Right atrium auricular region (tissue), 2 donors: ENCODE data around the gene ADCY2. TPM values are rescaled to one million over a fixed set of nuclear protein-coding genes. Genes with fewer than 3 reads are reported as not detected.

ENCODE experiments used
- DNase-seq: peaks from one replicate; pipeline ENCODE4 v3.0.0-alpha.2; 2019; ENCODE audit warnings: low spot score
- H3K27ac ChIP-seq, 2 donors: fragments of 200-600 bp; sonication (generic); 1 replicate in 1 of 2; 2 replicates in 1 of 2; pipeline ENCODE4 v1.5.1; 2016 to 2019
- H3K27me3 ChIP-seq, 2 donors: fragments of 200-600 bp; sonication (generic); one replicate each; pipeline versions ENCODE4 v1.5.1 to v1.6.0; 2017 to 2019
- H3K36me3 ChIP-seq: fragments of 200-600 bp; sonication (generic); one replicate; pipeline ENCODE4 v1.5.1; 2016
- H3K4me1 ChIP-seq, 2 donors: fragments of 200-600 bp; sonication (generic); one replicate each; pipeline versions ENCODE4 v1.5.1 to v1.6.0; 2017 to 2019
- H3K4me3 ChIP-seq, 2 donors: fragments of 200-600 bp; sonication (generic); 1 replicate in 1 of 2; 2 replicates in 1 of 2; pipeline ENCODE4 v1.5.1; 2017 to 2019; ENCODE audit warnings: mild to moderate bottlenecking in 1 of 2, moderate library complexity in 1 of 2
- H3K9me3 ChIP-seq, 2 donors: fragments of 200-600 bp; sonication (generic); one replicate each; pipeline ENCODE4 v1.5.1; 2019
- CTCF ChIP-seq, 2 donors: fragments of 200-600 bp; sonication (generic); IDR thresholded peaks; one replicate each; pipeline ENCODE4 v1.5.1; 2019; ENCODE audit warnings: antibody characterized with exemption in 2 of 2
- total RNA-seq, 2 donors: library from RNA; depleted of rRNA; stranded (reverse); fragments of >200 nt; gene quantifications; one replicate each; pipeline ENCODE4 v1.1.0, GENCODE V29; 2016

Gene ADCY2
- total RNA-seq, 2 donors from 2014 or later, result 3.3 TPM; not detected in 1

GRCh38 chr5:7377761-7378160 is 18.2 kb upstream of the ADCY2 start:
- no peaks in the 10 kb centered on the region for H3K9me3 ChIP-seq
- no peaks in the 10 kb centered on the region for H3K4me1 ChIP-seq
- no peaks in the 10 kb centered on the region for H3K27me3 ChIP-seq
- no peak overlapping the region for H3K27ac ChIP-seq
- no peaks in the 10 kb centered on the region for H3K36me3 ChIP-seq
- H3K4me3 ChIP-seq, result no peak overlapping the region
- DNase-seq, result no peak
- TF ChIP-seq CTCF (IDR thresholded peaks at IDR 0.05), result no peak

- no peaks in the 10 kb centered on the region for H3K4me1 ChIP-seq
- H3K9me3 ChIP-seq, result no peaks in the 10 kb centered on the region
- H3K27ac ChIP-seq, result no peak overlapping the region
- no peak overlapping the region for H3K4me3 ChIP-seq
- no peaks in the 10 kb centered on the region for H3K36me3 ChIP-seq
- no peaks in the 10 kb centered on the region for H3K27me3 ChIP-seq
- no peak for TF ChIP-seq CTCF (IDR thresholded peaks at IDR 0.05)
- no peak for DNase-seq
These were observed 13.3 kb upstream of the ADCY2 start for GRCh38 chr5:7382588-7382987.

- DNase-seq, result no peak
- Histone ChIP-seq H3K27ac (no peak overlapping the region), H3K4me3 (no peak overlapping the region), H3K4me1 (no peaks in the 10 kb centered on the region), H3K9me3 (no peaks in the 10 kb centered on the region), H3K27me3 (no peaks in the 10 kb centered on the region), H3K36me3 (no peaks in the 10 kb centered on the region)
- no peak for TF ChIP-seq CTCF (IDR thresholded peaks at IDR 0.05)
These were observed 10.3 kb upstream of the ADCY2 start for GRCh38 chr5:7385681-7386080.

- no peak for DNase-seq
- no peaks in the 10 kb centered on the region for H3K4me1 ChIP-seq
- no peak overlapping the region for H3K27ac ChIP-seq
- H3K9me3 ChIP-seq, result no peaks in the 10 kb centered on the region
- H3K36me3 ChIP-seq, result no peaks in the 10 kb centered on the region
- H3K4me3 ChIP-seq, result no peak overlapping the region
- no peaks in the 10 kb centered on the region for H3K27me3 ChIP-seq
- TF ChIP-seq CTCF (IDR thresholded peaks at IDR 0.05), result no peak
These were observed 7.4 kb upstream of the ADCY2 start for GRCh38 chr5:7388553-7388952.

- no peak for TF ChIP-seq CTCF (IDR thresholded peaks at IDR 0.05)
- no peak overlapping the region for H3K4me3 ChIP-seq
- no peak overlapping the region for H3K27ac ChIP-seq
These were observed 4.7 kb upstream of the ADCY2 start for GRCh38 chr5:7391215-7391614.

More at GRCh38 chr5:7391215-7391614, 4.7 kb upstream of the ADCY2 start:
- no peak for DNase-seq
- Histone ChIP-seq H3K36me3 (no peaks in the 10 kb centered on the region), H3K27me3 (peaks cover 0 to 3% of the 10 kb centered on the region in 2 donors), H3K9me3 (no peaks in the 10 kb centered on the region), H3K4me1 (peaks cover 0 to 10% of the 10 kb centered on the region in 2 donors)
